GM12878 (cell line): ENCODE results near the gene GNG12. TPM values are rescaled to one million over a fixed set of nuclear protein-coding genes. Genes with fewer than 3 reads are reported as not detected.

ENCODE experiments used
- ATAC-seq: fragments of 200-7000 bp; cut with Tn5 transposase; 3 replicates; pipeline ENCODE4 v1.9.1; 2020; ENCODE audit warnings: mild to moderate bottlenecking, moderate library complexity
- BruUV-seq: library from RNA; stranded (reverse); fragments of 400-500 nt; replicated peaks from 2 replicates; lab custom pipeline; 2021; lab: Mats Ljungman, UMichigan
- CTCF ChIA-PET: fragments of 300-600 bp; sonication (Branson Sonifier 250); formaldehyde crosslinking; extraction: SDS; loops from one replicate; lab custom pipeline; 2021; ENCODE audit warnings: inconsistent platforms; lab: Yijun Ruan, JAX
- POLR2A ChIA-PET: fragments of 350-600 bp; formaldehyde crosslinking; extraction: SDS; loops from one replicate; lab custom pipeline; 2021; ENCODE audit warnings: inconsistent platforms; lab: Charles Lee
- RAD21 ChIA-PET: fragments of 300-600 bp; sonication (Branson Sonifier 250); formaldehyde crosslinking; loops from one replicate; lab custom pipeline; 2023; ENCODE audit warnings: antibody characterized with exemption; ENCODE audit not compliant: unreplicated experiment; lab: Charles Lee
- SMC1A ChIA-PET: fragments of 300-600 bp; sonication (Branson Sonifier 250); formaldehyde crosslinking; loops from one replicate; lab custom pipeline; 2023; ENCODE audit not compliant: unreplicated experiment, uncharacterized antibody; lab: Charles Lee
- DNase-seq: peaks from one replicate; pipeline ENCODE4 v3.0.0-alpha.2; 2011; ENCODE audit warnings: low read depth, low spot score
- FAIRE-seq: peaks from 3 replicates; lab custom pipeline; 2011; peaks lifted over from hg19 to GRCh38; lab: Jason Lieb, UNC
- H2AFZ ChIP-seq: 2 replicates; pipeline ENCODE4 v1.6.0; 2011; ENCODE audit warnings: low read depth, low read length, control low read depth; ENCODE audit not compliant: control insufficient read depth
- H3K27ac ChIP-seq: 2 replicates; pipeline ENCODE4 v1.5.1; 2011; ENCODE audit warnings: control low read depth; ENCODE audit not compliant: control insufficient read depth, insufficient read depth
- H3K27me3 ChIP-seq, 2 experiments: replicated peaks in 1 of 2; 2 replicates each; pipeline versions ENCODE4 v1.6.0 to v1.6.1; 2011; ENCODE audit warnings: low read length in 1 of 2; ENCODE audit not compliant: control insufficient read depth in 2 of 2, insufficient read depth in 2 of 2
- H3K36me3 ChIP-seq, 2 experiments: 2 replicates each; pipeline ENCODE4 v1.5.1; 2011; ENCODE audit warnings: low read length in 1 of 2; ENCODE audit not compliant: control insufficient read depth in 2 of 2, insufficient read depth in 2 of 2
- H3K4me1 ChIP-seq: 2 replicates; pipeline ENCODE4 v1.6.1; 2011; ENCODE audit warnings: mild to moderate bottlenecking, low read length, moderate library complexity, mixed read lengths; ENCODE audit not compliant: control insufficient read depth, insufficient read depth
- H3K4me2 ChIP-seq: 2 replicates; pipeline ENCODE4 v1.6.0; 2011; ENCODE audit warnings: control low read depth; ENCODE audit not compliant: control insufficient read depth, insufficient read depth
- H3K4me3 ChIP-seq: fragments of 200-600 bp; sonication (generic); 2 replicates; pipeline ENCODE4 v1.5.1; 2016
- H3K79me2 ChIP-seq: 2 replicates; pipeline ENCODE4 v1.6.0; 2011; ENCODE audit warnings: low read length; ENCODE audit not compliant: control insufficient read depth, insufficient read depth
- H3K9ac ChIP-seq: 2 replicates; pipeline ENCODE4 v1.8.0; 2011; ENCODE audit warnings: low read length, control low read depth, mixed read lengths; ENCODE audit not compliant: control insufficient read depth, insufficient read depth
- H3K9me3 ChIP-seq: replicated peaks from 3 replicates; pipeline ENCODE4 v1.5.1; 2011; ENCODE audit warnings: mild to moderate bottlenecking, low read length; ENCODE audit not compliant: control insufficient read depth, insufficient read depth
- H4K20me1 ChIP-seq: 2 replicates; pipeline ENCODE4 v1.6.0; 2011; ENCODE audit not compliant: control insufficient read depth, insufficient read depth
- EGR1 ChIP-seq, 2 experiments: IDR thresholded peaks; 1 replicate in 1 of 2; 2 replicates in 1 of 2; pipeline ENCODE4 v1.6.1; 2011 to 2012; ENCODE audit warnings: low read depth in 2 of 2, low read length in 2 of 2, borderline replicate concordance in 1 of 2, mild to moderate bottlenecking in 1 of 2, moderate library complexity in 1 of 2
- IKZF1 ChIP-seq: fragments of 450-650 bp; conservative IDR thresholded peaks from 2 replicates; pipeline ENCODE4 v1.6.1; 2017; ENCODE audit warnings: antibody characterized with exemption, mild to moderate bottlenecking
- JUNB ChIP-seq: IDR thresholded peaks from 2 replicates; pipeline ENCODE4 v1.6.1; 2016; ENCODE audit warnings: antibody characterized with exemption, mild to moderate bottlenecking
- PAX8 ChIP-seq: fragments of 450-650 bp; IDR thresholded peaks from 2 replicates; pipeline ENCODE4 v1.6.1; 2017; ENCODE audit warnings: mild to moderate bottlenecking, moderate library complexity
- RCOR1 ChIP-seq: conservative IDR thresholded peaks from 2 replicates; pipeline ENCODE4 v1.6.1; 2012; ENCODE audit warnings: low read depth, low read length, improper control_type of control experiment
- SKIL ChIP-seq: fragments of 450-650 bp; IDR thresholded peaks from 2 replicates; pipeline ENCODE4 v1.6.1; 2017; ENCODE audit warnings: mild to moderate bottlenecking, low read depth, inconsistent platforms; ENCODE audit not compliant: poor library complexity, severe bottlenecking
- WGBS: methylation state at CpG from one replicate; pipeline ENCODE4 v1.1.6; 2016; ENCODE audit warnings: low lambda C conversion rate; ENCODE audit not compliant: insufficient replicate concordance, insufficient coverage; ENCODE audit errors: missing lambda C conversion rate; 5-methylcytosine and 5-hydroxymethylcytosine counted together
- in situ Hi-C: fragments of 300-500 bp; cut with MboI; formaldehyde crosslinking; loops from 9 replicates; pipeline ENCODE4 v1.14.3; 2018; ENCODE audit warnings: mixed read lengths
- intact Hi-C: fragments of 100-400 bp; cut with micrococcal nuclease; formaldehyde crosslinking; loops from one replicate; pipeline ENCODE4 v1.14.2; 2022; ENCODE audit not compliant: unreplicated experiment
- polyA plus RNA-seq, 11 experiments: library from polyadenylated mRNA; depleted of rRNA in 4 of 11; unstranded in 6 of 11; stranded (reverse) in 5 of 11; fragments of >200 nt; fragmentation: Nextera tagmentation in 4 of 11; fragmentation: Illumina TruSeq in 1 of 11; extraction: Ambion mirVana in 4 of 11; extraction: Trizol in 1 of 11; gene quantifications; 1 replicate in 1 of 11; 2 replicates in 10 of 11; pipeline versions ENCODE4 v1.2.1 to v1.2.3, GENCODE V29; 2011 to 2016; ENCODE audit warnings: inconsistent platforms in 2 of 11, missing spikeins in 2 of 11, low read depth in 1 of 11
- total RNA-seq, 4 experiments: library from RNA; depleted of rRNA in 3 of 4; stranded (reverse); fragments of >200 nt in 3 of 4; fragmentation: Illumina TruSeq in 1 of 4; extraction: Trizol in 1 of 4; gene quantifications; 2 replicates each; pipeline versions ENCODE4 v1.2.1 to v1.2.3, GENCODE V29; 2013 to 2021

Gene GNG12
- total and polyA plus RNA-seq, 10 of the 15 experiments (the other 5 are each of a cell fraction or from before 2014, with no cell fraction given) = 0.22 to 32.8 (median 0.35) TPM

GRCh38 chr1:67777440-67777839 lies 55.8 kb downstream of the GNG12 start:
- H3K4me3 ChIP-seq = no peak overlapping the region
- H3K9ac ChIP-seq = no peak overlapping the region
- H3K4me2 ChIP-seq = no peak overlapping the region
- no peak overlapping the region for H3K27ac ChIP-seq
- ChIA-PET POLR2A (interaction anchor here (0.7 to 1.8 kb wide), 3 partner anchors 10 to 56 kb away, joined by 3 to 19 read pairs (median 3); partner anchors contain the start of gene GNG12), RAD21 (interaction anchor here (1.1 to 2.1 kb wide), 3 partner anchors 11 to 22 kb away, joined by 3 to 6 read pairs (median 3); no protein-coding TSS in a partner anchor), SMC1A (interaction anchor here (1.4 to 20.9 kb wide), 5 partner anchors 8 to 57 kb away, joined by 4 to 1058 read pairs (median 61); partner anchors contain the start of gene GNG12), CTCF (interaction anchor here (0.6 to 3.2 kb wide), 5 partner anchors 11 to 242 kb away, joined by 3 to 22 read pairs (median 4); no protein-coding TSS in a partner anchor)
- WGBS = 8% methylated on average over 4 of the region's 4 CpGs
- BruUV-seq = no TSS peak
- FAIRE-seq (no peak), ATAC-seq (no peak), DNase-seq (no peak)
- no peaks in the 10 kb centered on the region for H3K36me3 ChIP-seq
- in situ Hi-C loops (no loop called here), intact Hi-C loops (no loop called here)
- no peaks in the 10 kb centered on the region for H3K9me3 ChIP-seq
- no peaks in the 10 kb centered on the region for H3K4me1 ChIP-seq
- no peaks in the 10 kb centered on the region for H3K79me2 ChIP-seq
- H4K20me1 ChIP-seq = no peaks in the 10 kb centered on the region
- TF ChIP-seq IKZF1 (no peak), EGR1 (IDR thresholded peaks at IDR 0.05; ENCODE audit: borderline replicate concordance in 1 of 2, low read depth in 2 of 2, low read length in 2 of 2) (no peak), SKIL (no peak), JUNB (no peak), RCOR1 (no peak), PAX8 (no peak)
- no peak overlapping the region for H2AFZ ChIP-seq
- no peaks in the 10 kb centered on the region for H3K27me3 ChIP-seq
